ENCODE data around the gene TUBA1C. TPM values are rescaled to one million over a fixed set of nuclear protein-coding genes. Genes with fewer than 3 reads are reported as not detected.
"Not testable (repeated sequence)": the region's sequence is repeated elsewhere in the genome, so short reads cannot be mapped to it uniquely, and the experiment has no call there.

TUBA1C gene
- total RNA-seq, 1 experiment from 2014 or later: 1,376 TPM

- no TSS peak for BruUV-seq (replicated peaks)
- DNase-seq (no peak), ATAC-seq (no peak)
- Histone ChIP-seq H3K27me3 (ENCODE audit: low read length) (no peaks in the 10 kb centered on the region), H3K36me3 (ENCODE audit: low read depth, low read length) (no peaks in the 10 kb centered on the region), H3K9ac (ENCODE audit: low read length) (no peak overlapping the region), H3K4me2 (ENCODE audit: low read length) (no peak overlapping the region), H3K9me2 (replicated peaks; ENCODE audit: low read length) (no peaks in the 10 kb centered on the region), H3F3A (ENCODE audit: low read length, unreplicated experiment) (peaks cover 8% of the 10 kb centered on the region), H3K4me1 (ENCODE audit: insufficient read depth, low read length) (peaks cover 7% of the 10 kb centered on the region), H3K9me3 (ENCODE audit: low read length) (no peaks in the 10 kb centered on the region), H3K79me2 (ENCODE audit: low read length) (no peaks in the 10 kb centered on the region), H3K4me3 (ENCODE audit: low read length) (no peak overlapping the region), H2AFZ (ENCODE audit: low read length) (no peak overlapping the region), H4K20me1 (ENCODE audit: low read length) (0 out of 2 replicates have a peak, but pooled peaks cover 4% of the 10 kb centered on the region), H3K27ac (ENCODE audit: low read length) (no peak overlapping the region)
- TF ChIP-seq EZH2 (IDR thresholded peaks at IDR 0.05; ENCODE audit: low read length, unreplicated experiment) (no peak), EZH2phosphoT487 (IDR thresholded peaks at IDR 0.05; ENCODE audit: borderline replicate concordance, low read length) (no peak), CTCF (conservative IDR thresholded peaks at IDR 0.05; ENCODE audit: low read depth, low read length) (no peak)
- POLR2A ChIA-PET (ENCODE audit: unreplicated experiment): interaction anchor here (0.6 kb wide), 1 partner anchor 9 kb away, joined by 4 read pairs; no protein-coding TSS in a partner anchor
- CTCF ChIA-PET: no interaction called here
- intact Hi-C loops (cut with micrococcal nuclease): loop anchor here (10.0 kb wide), 1 partner anchor 235 kb away; no protein-coding TSS in a partner anchor
Observed at GRCh38 chr12:49279706-49280159, 14.9 kb downstream of the TUBA1C start.

GRCh38 chr12:49280545-49280944 is 15.7 kb downstream of the TUBA1C start:
- H3K27me3 ChIP-seq (ENCODE audit: low read length); BruUV-seq (replicated peaks); H3K4me3 ChIP-seq (ENCODE audit: low read length); ATAC-seq; H2AFZ ChIP-seq (ENCODE audit: low read length); H3K9ac ChIP-seq (ENCODE audit: low read length); H3K79me2 ChIP-seq (ENCODE audit: low read length); H4K20me1 ChIP-seq (ENCODE audit: low read length); CTCF ChIA-PET; H3K36me3 ChIP-seq (ENCODE audit: low read depth, low read length); H3K27ac ChIP-seq (ENCODE audit: low read length); H3K9me2 ChIP-seq (replicated peaks; ENCODE audit: low read length); H3F3A ChIP-seq (ENCODE audit: low read length, unreplicated experiment); H3K4me1 ChIP-seq (ENCODE audit: insufficient read depth, low read length); DNase-seq; H3K9me3 ChIP-seq (ENCODE audit: low read length); H3K4me2 ChIP-seq (ENCODE audit: low read length): not testable (repeated sequence)
- POLR2A ChIA-PET (ENCODE audit: unreplicated experiment): interaction anchor here (0.6 kb wide), 1 partner anchor 10 kb away, joined by 4 read pairs; no protein-coding TSS in a partner anchor
- intact Hi-C loops (cut with micrococcal nuclease): loop anchor here (10.0 kb wide), 1 partner anchor 234 kb away; no protein-coding TSS in a partner anchor

GRCh38 chr12:49282302-49282701 is 17.4 kb downstream of the TUBA1C start:
- intact Hi-C loops (cut with micrococcal nuclease): loop anchor here (10.0 kb wide), 1 partner anchor 232 kb away; no protein-coding TSS in a partner anchor
- peak; percentile 29; the same call in 1 of the 2 replicates for ATAC-seq
- BruUV-seq (replicated peaks): no TSS peak
- no peaks in the 10 kb centered on the region for H4K20me1 ChIP-seq (ENCODE audit: low read length)
- H3K36me3 ChIP-seq (ENCODE audit: low read depth, low read length): no peaks in the 10 kb centered on the region
- peak overlapping the region; percentile 46; the same call in 1 of the 2 replicates for H3K4me2 ChIP-seq (ENCODE audit: low read length)
- no peak for TF ChIP-seq EZH2phosphoT487 (IDR thresholded peaks at IDR 0.05; ENCODE audit: borderline replicate concordance, low read length)
- no peak for TF ChIP-seq EZH2 (IDR thresholded peaks at IDR 0.05; ENCODE audit: low read length, unreplicated experiment)
- no peak for TF ChIP-seq CTCF (conservative IDR thresholded peaks at IDR 0.05; ENCODE audit: low read depth, low read length)
- no peaks in the 10 kb centered on the region for H3F3A ChIP-seq (ENCODE audit: low read length, unreplicated experiment)
- no peaks in the 10 kb centered on the region for H3K79me2 ChIP-seq (ENCODE audit: low read length)
- ChIA-PET POLR2A (ENCODE audit: unreplicated experiment) (interaction anchor here (0.7 kb wide), 1 partner anchor 49 kb away, joined by 3 read pairs; no protein-coding TSS in a partner anchor), CTCF (interaction anchor here (1.2 kb wide), 1 partner anchor 14 kb away, joined by 3 read pairs; no protein-coding TSS in a partner anchor)
- peak overlapping the region; percentile 41 for H3K27ac ChIP-seq (ENCODE audit: low read length)
- no peak overlapping the region for H2AFZ ChIP-seq (ENCODE audit: low read length)
- H3K4me1 ChIP-seq (ENCODE audit: insufficient read depth, low read length): peaks cover 7% of the 10 kb centered on the region
- H3K9ac ChIP-seq (ENCODE audit: low read length): no peak overlapping the region
- no peaks in the 10 kb centered on the region for H3K9me3 ChIP-seq (ENCODE audit: low read length)
- H3K4me3 ChIP-seq (ENCODE audit: low read length): no peak overlapping the region
- H3K27me3 ChIP-seq (ENCODE audit: low read length): no peaks in the 10 kb centered on the region
- H3K9me2 ChIP-seq (replicated peaks; ENCODE audit: low read length): no peaks in the 10 kb centered on the region
- DNase-seq: no peak

GRCh38 chr12:49282740-49283375 is 18.0 kb downstream of the TUBA1C start:
- not testable (repeated sequence) for H3K79me2 ChIP-seq (ENCODE audit: low read length); H3K27me3 ChIP-seq (ENCODE audit: low read length); H3K4me3 ChIP-seq (ENCODE audit: low read length); H4K20me1 ChIP-seq (ENCODE audit: low read length); H3F3A ChIP-seq (ENCODE audit: low read length, unreplicated experiment); H3K9me2 ChIP-seq (replicated peaks; ENCODE audit: low read length); BruUV-seq (replicated peaks); H3K9me3 ChIP-seq (ENCODE audit: low read length); H3K9ac ChIP-seq (ENCODE audit: low read length); H3K36me3 ChIP-seq (ENCODE audit: low read depth, low read length); H3K4me1 ChIP-seq (ENCODE audit: insufficient read depth, low read length); H2AFZ ChIP-seq (ENCODE audit: low read length)
- ATAC-seq (peak; percentile 71), DNase-seq (peak; percentile 55)
- ChIA-PET POLR2A (ENCODE audit: unreplicated experiment) (interaction anchor here (0.7 kb wide), 1 partner anchor 49 kb away, joined by 3 read pairs; no protein-coding TSS in a partner anchor), CTCF (interaction anchor here (1.2 kb wide), 1 partner anchor 14 kb away, joined by 3 read pairs; no protein-coding TSS in a partner anchor)
- intact Hi-C loops (cut with micrococcal nuclease): loop anchor here (10.0 kb wide), 1 partner anchor 232 kb away; no protein-coding TSS in a partner anchor
- Histone ChIP-seq H3K27ac (ENCODE audit: low read length) (peak overlapping the region; percentile 41), H3K4me2 (ENCODE audit: low read length) (peak overlapping the region; percentile 46; the same call in 1 of the 2 replicates)
